ENCODE results near the gene RNASEH2A. TPM values are rescaled to one million over a fixed set of nuclear protein-coding genes. Genes with fewer than 3 reads are reported as not detected.

Gene RNASEH2A
- total RNA-seq, 1 experiment from 2014 or later, result 72.9 TPM

- TF ChIP-seq SMAD3 (CRISPR knock-in tag; IDR thresholded peaks at IDR 0.05; ENCODE audit: borderline replicate concordance) (no peak), ZNF263 (CRISPR knock-in tag; IDR thresholded peaks at IDR 0.05; ENCODE audit: low read depth) (no peak), RORB (CRISPR knock-in tag; IDR thresholded peaks at IDR 0.05) (no peak), TP53 (CRISPR knock-in tag; IDR thresholded peaks at IDR 0.05) (no peak), FOXJ3 (CRISPR knock-in tag; IDR thresholded peaks at IDR 0.05; ENCODE audit: borderline replicate concordance) (no peak), TEAD4 (CRISPR knock-in tag; IDR thresholded peaks at IDR 0.05) (no peak), PRDM15 (CRISPR knock-in tag; IDR thresholded peaks at IDR 0.05) (no peak), IRF2 (CRISPR knock-in tag; IDR thresholded peaks at IDR 0.05; ENCODE audit: borderline replicate concordance, low read depth) (no peak), MXD4 (CRISPR knock-in tag; IDR thresholded peaks at IDR 0.05; ENCODE audit: borderline replicate concordance) (no peak), CREM (CRISPR knock-in tag; IDR thresholded peaks at IDR 0.05) (no peak), STAT6 (CRISPR knock-in tag; conservative IDR thresholded peaks at IDR 0.05; ENCODE audit: low read depth) (no peak), CTCF (IDR thresholded peaks at IDR 0.05) (no peak), ZNF423 (CRISPR knock-in tag; IDR thresholded peaks at IDR 0.05) (no peak), AFF4 (CRISPR knock-in tag; IDR thresholded peaks at IDR 0.05; ENCODE audit: borderline replicate concordance) (no peak), ZNF532 (CRISPR knock-in tag; IDR thresholded peaks at IDR 0.05; ENCODE audit: borderline replicate concordance) (no peak)
- Mint-ChIP-seq H3K27me3 (ENCODE audit: low read depth) (peaks cover 15% of the 10 kb centered on the region), H3K4me1 (peaks cover 24% of the 10 kb centered on the region), H3K4me3 (no peak overlapping the region), H3K9me3 (no peaks in the 10 kb centered on the region), H3K36me3 (no peaks in the 10 kb centered on the region), H3K27ac (no peak overlapping the region)
- ChIA-PET POLR2A (interaction anchor here (1.3 kb wide), 1 partner anchor 9 kb away, joined by 4 read pairs; no protein-coding TSS in a partner anchor), CTCF (interaction anchor here (1.0 to 3.4 kb wide), 4 partner anchors 9 to 64 kb away, joined by 3 to 29 read pairs (median 7); no protein-coding TSS in a partner anchor)
- DNase-seq (ENCODE audit: low spot score) (no peak), ATAC-seq (no peak)
Measured at GRCh38 chr19:12787458-12787857, 18.9 kb upstream of the RNASEH2A start.
